Heart left ventricle (tissue), 13 donors: ENCODE measurements around the gene DBH.

ENCODE experiments used
- CTCF ChIP-seq, 12 donors: fragments of 200-600 bp; sonication (generic) in 4 of 12; IDR thresholded peaks; one replicate each; pipeline versions ENCODE4 v1.5.0 to v1.8.0; 2018 to 2022; ENCODE audit warnings: antibody characterized with exemption in 12 of 12, mild to moderate bottlenecking in 5 of 12
- POLR2A ChIP-seq, 2 donors: fragments of 450-650 bp; IDR thresholded peaks; one replicate each; pipeline ENCODE4 v1.6.1; 2017; ENCODE audit warnings: antibody characterized with exemption in 2 of 2, mild to moderate bottlenecking in 2 of 2, moderate library complexity in 2 of 2
- donor health status: ischemic (EF 13 %, LVEDD 7.1; RV severe dilation, severe dysfunction).
- donor health status: DM: no; HTN: yes; CAD: no.
- donor health status: DM: no; HTN: no; CAD: no.
- donor health status: ischemic (EF 25% LVEDD 6.9; RV normal size, moderate dysfunction).
- donor health status: ischemic (EF 25% LVEDD 5.7; RV mildly dilated, moderate dysfunction).
- donor health status: ischemic (EF 35%, LVEDD 5.7; RV mildly dilated, moderate dysfunction).
- donor health status: nonischemic (EF 11% LVEDD 7.7; RV severe dilation, severe dysfunction).
- donor health status: DM: yes; HTN: yes; CAD: no.
- donor health status: PGD.
- donor health status: ischemic (EF 29% LVEDD 5.4; RV normal size, mild dysfunction).
- donor health status: nonischemic (EF 23%, LVEDD 6.1; RV moderate dilation, normal function).

GRCh38 chr9:133592731-133593409 is 43.3 kb upstream of the DBH start:
- TF ChIP-seq POLR2A (IDR thresholded peaks at IDR 0.05) (no peak), CTCF (IDR thresholded peaks at IDR 0.05) (no peak)
